Fibroblast of the conjunctiva (primary cell): ENCODE data around the gene PCCA.
"Not testable (repeated sequence)": the region's sequence is repeated elsewhere in the genome, so short reads cannot be mapped to it uniquely, and the experiment has no call there.

Experiments used
- DNase-seq: peaks from one replicate; pipeline ENCODE4 v3.0.0-alpha.2; 2010; ENCODE audit warnings: low read depth

Gene PCCA, protein sequence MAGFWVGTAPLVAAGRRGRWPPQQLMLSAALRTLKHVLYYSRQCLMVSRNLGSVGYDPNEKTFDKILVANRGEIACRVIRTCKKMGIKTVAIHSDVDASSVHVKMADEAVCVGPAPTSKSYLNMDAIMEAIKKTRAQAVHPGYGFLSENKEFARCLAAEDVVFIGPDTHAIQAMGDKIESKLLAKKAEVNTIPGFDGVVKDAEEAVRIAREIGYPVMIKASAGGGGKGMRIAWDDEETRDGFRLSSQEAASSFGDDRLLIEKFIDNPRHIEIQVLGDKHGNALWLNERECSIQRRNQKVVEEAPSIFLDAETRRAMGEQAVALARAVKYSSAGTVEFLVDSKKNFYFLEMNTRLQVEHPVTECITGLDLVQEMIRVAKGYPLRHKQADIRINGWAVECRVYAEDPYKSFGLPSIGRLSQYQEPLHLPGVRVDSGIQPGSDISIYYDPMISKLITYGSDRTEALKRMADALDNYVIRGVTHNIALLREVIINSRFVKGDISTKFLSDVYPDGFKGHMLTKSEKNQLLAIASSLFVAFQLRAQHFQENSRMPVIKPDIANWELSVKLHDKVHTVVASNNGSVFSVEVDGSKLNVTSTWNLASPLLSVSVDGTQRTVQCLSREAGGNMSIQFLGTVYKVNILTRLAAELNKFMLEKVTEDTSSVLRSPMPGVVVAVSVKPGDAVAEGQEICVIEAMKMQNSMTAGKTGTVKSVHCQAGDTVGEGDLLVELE

GRCh38 chr13:100088644-100089464 is at the start of gene PCCA:
TSS of gene PCCA (plus strand) at chr13:100089093. CDS start at chr13:100089121, 28 bp downstream.
- peak; percentile 88 for DNase-seq

GRCh38 chr13:100039740-100040139 is 49.2 kb upstream of the PCCA start:
- DNase-seq, result no peak

- no peak for DNase-seq
Observed at GRCh38 chr13:100040196-100040595, 48.7 kb upstream of the PCCA start.

GRCh38 chr13:100044936-100045335 is 44.0 kb upstream of the PCCA start:
- no peak for DNase-seq

GRCh38 chr13:100045355-100045754 is 43.5 kb upstream of the PCCA start:
- DNase-seq, result no peak

DNA sequence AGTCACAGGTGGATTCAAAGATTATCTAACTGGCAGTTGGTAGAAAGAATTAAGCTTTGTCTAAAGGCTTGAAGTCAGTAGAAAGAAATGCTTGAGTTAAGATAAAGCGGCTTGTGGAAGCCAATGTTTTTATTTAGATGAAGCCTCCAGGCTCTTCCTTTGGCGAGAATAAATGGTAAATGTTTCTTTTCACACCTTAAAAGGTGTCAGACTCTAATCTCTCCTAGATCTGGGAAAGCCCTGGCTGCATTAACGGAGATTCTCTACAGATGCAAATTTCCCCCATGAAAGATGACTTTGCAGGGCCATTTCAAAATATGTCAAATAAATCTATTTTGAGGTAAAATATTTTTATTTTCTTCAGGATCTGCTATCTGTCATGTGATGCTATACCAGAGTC is 37.8 kb upstream of the PCCA start:
- no peak for DNase-seq

DNA sequence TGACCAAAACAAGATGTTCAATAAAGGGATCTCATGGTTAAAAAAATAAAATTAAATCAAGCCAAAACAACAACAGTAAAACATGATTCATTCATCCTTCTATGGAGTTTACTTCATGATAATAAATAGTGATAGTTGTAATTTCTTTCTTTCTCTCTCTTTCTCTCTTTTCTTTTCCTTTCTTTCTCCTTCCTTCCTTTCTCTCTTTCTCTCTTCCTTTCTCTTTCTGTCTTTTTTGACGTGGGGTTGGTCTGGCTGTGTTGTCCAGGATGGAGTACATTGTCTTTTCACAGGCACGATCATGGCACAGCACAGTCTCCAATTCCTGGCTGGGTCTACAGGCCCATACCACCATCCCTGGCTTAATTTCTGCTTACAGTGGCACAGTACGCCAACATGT is 29.1 kb upstream of the PCCA start:
- DNase-seq, result no peak

- DNase-seq, result no peak
Observed at GRCh38 chr13:100063333-100063732, 25.6 kb upstream of the PCCA start.

- no peak for DNase-seq
Observed at GRCh38 chr13:100063906-100064305, 25.0 kb upstream of the PCCA start.

DNA sequence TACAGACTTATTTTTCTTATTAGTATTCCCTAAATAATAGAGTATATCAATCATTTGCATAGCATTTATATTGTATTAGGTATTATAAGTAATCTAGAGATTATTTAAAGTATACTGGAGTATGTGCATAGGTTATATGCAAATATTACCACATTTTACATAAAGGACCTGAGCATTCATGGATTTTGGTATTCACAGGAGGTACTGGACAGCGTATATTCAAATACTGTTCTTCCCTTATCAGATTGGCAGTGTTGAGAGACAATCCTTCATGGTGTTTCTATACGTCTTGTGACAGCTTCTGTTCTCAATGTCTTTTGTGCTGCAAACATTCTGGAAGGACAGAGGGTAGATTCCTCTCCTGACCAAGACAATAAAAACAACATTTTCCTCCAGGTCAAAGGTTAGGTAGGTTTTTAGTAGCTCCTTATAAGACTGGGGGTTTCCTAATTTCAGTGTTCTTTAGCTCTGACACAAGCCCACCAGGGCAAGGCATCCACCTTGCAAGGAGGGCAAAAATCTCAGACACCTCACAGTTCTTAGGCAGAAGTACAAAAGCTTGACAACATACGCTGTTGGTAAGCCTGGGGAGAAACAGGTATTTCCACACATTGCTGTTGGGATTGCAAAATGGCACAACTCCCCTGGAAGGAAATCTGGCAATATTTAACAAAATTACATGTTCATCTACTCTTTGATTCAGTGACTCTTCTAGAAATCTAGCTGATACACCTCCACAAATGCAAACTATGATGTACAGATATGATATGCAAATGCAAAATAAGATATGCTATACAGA is 20.6 kb upstream of the PCCA start:
- no peak for DNase-seq

DNA sequence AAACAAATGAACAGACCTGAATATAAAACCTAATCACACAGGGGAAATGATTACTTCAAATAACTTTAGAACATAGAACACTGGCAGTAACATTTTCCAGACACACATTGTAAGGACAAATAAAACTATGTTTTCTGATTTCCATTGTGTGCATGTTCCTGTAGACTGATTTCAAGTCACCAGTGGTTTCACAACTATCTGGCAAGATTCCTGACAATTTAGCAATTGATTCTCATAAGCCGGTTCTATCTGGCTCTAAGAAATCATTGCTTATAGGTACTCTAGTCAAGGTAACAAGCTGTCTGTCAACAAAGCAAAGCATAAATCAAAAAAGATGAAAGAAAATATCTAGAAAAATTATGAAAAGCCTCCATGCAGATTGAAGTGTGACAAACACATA is 19.6 kb upstream of the PCCA start:
- DNase-seq, result peak; percentile 30

DNA sequence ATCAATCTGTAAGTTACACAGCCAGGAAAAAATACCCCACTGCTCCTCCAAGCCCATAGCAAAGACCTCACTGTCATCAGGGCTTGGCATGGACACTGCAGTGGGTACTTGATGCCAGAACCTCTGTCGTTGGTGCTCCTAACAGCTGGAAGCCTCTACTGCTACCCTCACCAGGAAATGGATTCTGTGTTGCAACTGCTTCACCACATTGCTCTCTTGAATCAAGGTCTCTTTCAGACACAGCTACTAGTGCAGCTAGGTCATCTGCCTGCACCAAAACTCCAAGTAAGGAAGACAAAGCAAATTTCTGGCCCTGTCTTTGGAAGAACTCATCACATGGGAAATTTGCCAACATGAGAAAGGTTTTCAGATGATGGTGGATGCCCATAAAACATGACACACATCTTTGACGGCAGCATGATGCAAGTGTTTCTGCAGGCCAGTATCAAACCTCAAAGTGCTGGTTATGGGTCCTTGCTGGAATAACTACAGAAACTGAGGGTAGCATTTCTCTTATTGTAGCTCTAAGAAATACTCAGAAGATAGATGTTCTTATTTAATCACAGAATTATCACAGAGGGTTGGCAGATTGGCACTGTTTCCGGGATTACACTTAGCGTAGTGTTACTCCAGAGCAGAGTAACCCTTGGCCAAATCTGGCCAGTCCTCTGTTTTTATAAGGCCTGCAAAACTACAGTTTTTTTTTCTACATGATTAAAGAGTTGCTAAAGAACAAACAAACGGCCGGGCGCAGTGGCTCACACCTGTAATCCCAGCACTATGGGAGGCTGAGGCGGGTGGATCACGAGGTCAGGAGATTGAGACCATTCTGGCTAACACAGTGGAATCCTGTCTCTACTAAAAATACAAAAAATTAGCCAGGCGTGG is 12.9 kb upstream of the PCCA start:
- DNase-seq, result no peak

- DNase-seq, result not testable (repeated sequence)
Observed at GRCh38 chr13:100079003-100079402, 9.9 kb upstream of the PCCA start.

DNA sequence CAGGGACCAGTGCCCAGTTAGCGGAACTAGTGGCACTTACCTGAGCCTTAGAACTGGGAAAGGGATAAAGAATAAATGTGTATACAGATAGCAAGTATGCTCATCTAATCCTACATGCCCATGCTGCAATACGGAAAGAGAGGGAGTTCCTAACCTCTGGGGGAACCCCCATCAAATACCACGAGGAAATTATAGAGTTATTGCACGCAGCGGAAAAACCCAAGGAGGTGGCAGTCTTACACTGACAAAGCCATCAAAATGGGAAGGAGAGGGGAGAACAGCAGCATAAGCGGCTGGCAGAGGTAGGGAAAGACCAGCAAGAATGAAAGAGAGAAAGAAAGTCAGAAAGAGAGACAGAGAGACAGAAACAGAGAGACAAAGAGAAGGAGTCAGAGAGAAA is 5.5 kb upstream of the PCCA start:
- DNase-seq, result not testable (repeated sequence)

GRCh38 chr13:100088273-100088643 is 635 bp upstream of the PCCA start:
- DNase-seq, result no peak

GRCh38 chr13:100089465-100090032 is 656 bp downstream of the PCCA start:
- no peak for DNase-seq

GRCh38 chr13:100090861-100091260 is 2.0 kb downstream of the PCCA start:
- DNase-seq, result no peak

- DNase-seq, result no peak
Observed at GRCh38 chr13:100091391-100091790, 2.5 kb downstream of the PCCA start.

- DNase-seq, result not testable (repeated sequence)
Observed at GRCh38 chr13:100092273-100092672, 3.4 kb downstream of the PCCA start.

DNA sequence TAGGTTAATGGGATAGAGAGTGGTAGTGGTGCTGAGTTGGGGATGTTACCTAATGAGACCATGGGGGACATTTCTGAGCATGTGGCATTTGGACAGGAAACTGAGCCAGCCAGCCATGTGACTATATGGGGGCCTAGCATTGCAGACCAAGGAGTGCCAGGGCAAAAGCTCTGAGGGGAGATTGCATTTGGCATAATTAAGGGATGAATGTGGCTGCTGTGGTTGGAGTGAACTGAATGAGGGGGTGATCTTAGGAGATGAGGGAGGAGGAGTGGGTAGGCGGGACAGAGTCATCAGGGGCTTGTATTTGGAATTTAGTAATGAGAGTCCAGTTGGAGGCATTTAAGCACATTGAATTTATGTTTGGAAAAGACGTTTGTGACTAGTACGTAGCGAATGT is 6.6 kb downstream of the PCCA start:
- DNase-seq, result no peak
